ENCODE data around the gene CEMIP. TPM values are rescaled to one million over a fixed set of nuclear protein-coding genes. Genes with fewer than 3 reads are reported as not detected.

The CEMIP gene
- total RNA-seq, 4 donors from 2014 or later, result 0.17 to 0.34 (median 0.26) TPM; not detected in 1

DNA sequence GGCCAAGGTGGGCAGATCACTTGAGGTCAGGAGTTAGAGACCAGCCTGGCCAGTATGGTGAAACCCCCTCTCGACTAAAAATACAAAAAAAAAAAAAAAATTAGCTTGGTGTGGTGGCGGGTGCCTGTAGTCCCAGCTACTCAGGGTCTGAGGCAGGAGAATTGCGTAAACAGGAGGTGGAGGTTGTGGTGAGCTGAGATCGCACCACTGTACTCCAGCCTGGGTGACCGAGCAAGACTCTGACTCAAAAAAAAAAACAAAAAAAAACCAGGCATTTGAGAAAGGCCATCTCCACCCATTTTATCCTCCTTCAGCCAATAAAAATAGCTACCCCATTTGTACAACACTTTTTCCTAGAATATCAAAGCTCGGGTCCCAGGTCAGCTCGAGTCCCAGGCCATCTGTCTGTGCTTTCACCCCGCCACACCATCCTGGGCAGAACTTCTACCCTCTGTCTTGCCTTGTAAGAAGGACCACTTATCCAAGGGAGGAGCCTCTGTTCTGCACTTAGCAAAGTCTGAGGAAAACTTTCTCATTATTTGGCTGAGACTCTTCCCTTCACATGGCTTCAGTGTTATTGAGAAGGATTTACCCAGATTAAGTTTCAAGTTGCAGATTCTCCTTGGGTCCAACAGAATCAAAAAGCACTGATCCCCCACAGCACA lies 111.3 kb downstream of the CEMIP start:
- DNase-seq (ENCODE audit: extremely low spot score), result no peak
- Histone ChIP-seq H3K4me3 (no peak overlapping the region), H3K36me3 (peaks cover 0 to 1% (median 0%) of the 10 kb centered on the region in 4 donors), H3K27ac (replicated peaks in 1 of 4) (no peak overlapping the region), H3K9me3 (no peaks in the 10 kb centered on the region), H3K4me1 (peaks cover 0 to 4% (median 0%) of the 10 kb centered on the region in 4 donors), H3K27me3 (no peaks in the 10 kb centered on the region)
- WGBS, result 78% methylated on average over 8 of the region's 8 CpGs
- intact Hi-C loops (cut with DNase I), result no loop called here
- no peak for TF ChIP-seq EP300 (IDR thresholded peaks at IDR 0.05)
- TF ChIP-seq POLR2AphosphoS5 (IDR thresholded peaks at IDR 0.05), result no peak
- no peak for TF ChIP-seq POLR2A (IDR thresholded peaks at IDR 0.05; ENCODE audit: low read depth)
- TF ChIP-seq, protein P1, sequence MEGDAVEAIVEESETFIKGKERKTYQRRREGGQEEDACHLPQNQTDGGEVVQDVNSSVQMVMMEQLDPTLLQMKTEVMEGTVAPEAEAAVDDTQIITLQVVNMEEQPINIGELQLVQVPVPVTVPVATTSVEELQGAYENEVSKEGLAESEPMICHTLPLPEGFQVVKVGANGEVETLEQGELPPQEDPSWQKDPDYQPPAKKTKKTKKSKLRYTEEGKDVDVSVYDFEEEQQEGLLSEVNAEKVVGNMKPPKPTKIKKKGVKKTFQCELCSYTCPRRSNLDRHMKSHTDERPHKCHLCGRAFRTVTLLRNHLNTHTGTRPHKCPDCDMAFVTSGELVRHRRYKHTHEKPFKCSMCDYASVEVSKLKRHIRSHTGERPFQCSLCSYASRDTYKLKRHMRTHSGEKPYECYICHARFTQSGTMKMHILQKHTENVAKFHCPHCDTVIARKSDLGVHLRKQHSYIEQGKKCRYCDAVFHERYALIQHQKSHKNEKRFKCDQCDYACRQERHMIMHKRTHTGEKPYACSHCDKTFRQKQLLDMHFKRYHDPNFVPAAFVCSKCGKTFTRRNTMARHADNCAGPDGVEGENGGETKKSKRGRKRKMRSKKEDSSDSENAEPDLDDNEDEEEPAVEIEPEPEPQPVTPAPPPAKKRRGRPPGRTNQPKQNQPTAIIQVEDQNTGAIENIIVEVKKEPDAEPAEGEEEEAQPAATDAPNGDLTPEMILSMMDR (IDR thresholded peaks at IDR 0.05), result no peak

DNA sequence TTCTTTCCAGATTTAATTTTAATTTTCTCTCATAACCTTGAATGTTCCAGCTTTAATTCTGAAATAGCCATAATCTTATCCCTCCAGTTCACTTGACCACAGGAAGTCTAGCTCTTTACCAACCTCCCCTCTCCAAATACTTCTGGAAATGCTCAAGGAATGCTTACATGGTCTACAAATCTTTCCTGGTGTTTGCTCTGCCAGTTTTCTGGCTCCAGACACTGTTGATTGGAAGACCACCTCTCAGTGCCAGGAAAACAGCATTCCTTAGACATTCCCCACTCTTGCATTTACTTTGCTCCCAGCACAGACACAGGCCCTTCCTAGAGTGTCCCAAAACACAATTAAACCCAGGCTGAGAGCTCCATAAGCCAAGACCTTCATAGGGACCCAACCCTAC lies 111.8 kb downstream of the CEMIP start:
- Histone ChIP-seq H3K9me3 (peaks cover 0 to 4% (median 0%) of the 10 kb centered on the region in 4 donors), H3K27ac (replicated peaks in 1 of 4) (no peak overlapping the region), H3K4me1 (peaks cover 0 to under 1% (median 0%) of the 10 kb centered on the region in 4 donors), H3K36me3 (peaks cover 0 to 7% (median 0%) of the 10 kb centered on the region in 4 donors), H3K27me3 (no peaks in the 10 kb centered on the region), H3K4me3 (no peak overlapping the region)
- no peak for TF ChIP-seq POLR2AphosphoS5 (IDR thresholded peaks at IDR 0.05)
- TF ChIP-seq, protein P1 (IDR thresholded peaks at IDR 0.05), result no peak
- TF ChIP-seq POLR2A (IDR thresholded peaks at IDR 0.05; ENCODE audit: low read depth), result no peak
- intact Hi-C loops (cut with DNase I), result no loop called here
- no peak for DNase-seq (ENCODE audit: extremely low spot score)

DNA sequence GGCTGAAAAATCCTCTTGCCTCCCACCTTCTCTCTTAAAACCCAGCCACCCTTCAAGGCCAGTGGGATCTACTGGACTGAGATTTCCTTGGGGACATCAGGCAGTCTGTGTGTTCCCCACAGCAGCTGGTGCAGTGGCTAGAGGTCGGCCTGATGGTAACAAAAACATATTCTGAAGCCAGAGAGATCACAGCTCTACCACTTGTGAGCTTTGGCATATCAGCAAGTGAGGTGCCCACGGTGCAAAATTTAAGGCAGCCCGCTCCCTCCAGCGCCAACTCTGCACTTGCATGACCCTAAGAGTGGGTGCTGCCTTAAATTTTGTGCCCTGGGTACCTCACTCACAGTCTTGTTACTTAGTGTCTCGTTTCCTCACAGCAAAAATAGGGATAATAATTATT lies 113.2 kb downstream of the CEMIP start:
- Histone ChIP-seq H3K27me3 (no peaks in the 10 kb centered on the region), H3K4me1 (no peaks in the 10 kb centered on the region), H3K36me3 (peaks cover 0 to 8% (median 0%) of the 10 kb centered on the region in 4 donors), H3K27ac (replicated peaks in 1 of 4) (no peak overlapping the region), H3K4me3 (no peak overlapping the region), H3K9me3 (peaks cover 0 to 14% (median 0%) of the 10 kb centered on the region in 4 donors)
- 97% methylated on average over 5 of the region's 5 CpGs for whole genome bisulfite sequencing
- intact Hi-C loops (cut with DNase I), result no loop called here
- no peak for TF ChIP-seq POLR2A (IDR thresholded peaks at IDR 0.05; ENCODE audit: low read depth)
- no peak for TF ChIP-seq POLR2AphosphoS5 (IDR thresholded peaks at IDR 0.05)
- TF ChIP-seq, protein P1 (IDR thresholded peaks at IDR 0.05), result no peak
- TF ChIP-seq EP300 (IDR thresholded peaks at IDR 0.05), result no peak
- no peak for DNase-seq (ENCODE audit: extremely low spot score)

DNA sequence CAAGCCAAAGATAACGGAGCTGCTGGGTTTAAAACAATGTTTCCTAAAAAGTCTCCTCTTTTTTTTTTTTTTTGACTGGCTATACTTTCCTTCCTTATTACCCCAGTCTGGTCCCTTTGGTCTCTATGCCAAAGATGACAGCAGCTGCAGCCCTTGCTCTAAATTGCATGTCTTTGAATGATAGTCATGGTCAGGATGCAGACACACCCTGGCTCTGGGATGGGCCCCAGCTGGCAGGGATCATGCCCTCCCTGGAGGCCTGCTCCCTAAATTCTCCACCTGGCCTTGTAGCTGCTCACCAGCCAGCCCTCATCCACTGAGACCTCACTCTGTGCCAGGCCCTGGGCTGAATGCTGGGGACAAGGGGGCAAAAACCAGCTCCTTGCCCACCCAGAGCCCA lies 114.6 kb downstream of the CEMIP start:
- Histone ChIP-seq H3K4me3 (no peak overlapping the region), H3K4me1 (no peaks in the 10 kb centered on the region), H3K27me3 (no peaks in the 10 kb centered on the region), H3K9me3 (peaks cover 0 to 14% (median 0%) of the 10 kb centered on the region in 4 donors), H3K27ac (replicated peaks in 1 of 4) (no peak overlapping the region), H3K36me3 (peaks cover 0 to 8% (median 0%) of the 10 kb centered on the region in 4 donors)
- TF ChIP-seq EP300 (IDR thresholded peaks at IDR 0.05) (no peak), POLR2AphosphoS5 (IDR thresholded peaks at IDR 0.05) (no peak), POLR2A (IDR thresholded peaks at IDR 0.05; ENCODE audit: low read depth) (no peak)
- TF ChIP-seq, protein P1 (IDR thresholded peaks at IDR 0.05), result no peak
- 73% methylated on average over 1 of the region's 1 CpG for WGBS
- no peak for DNase-seq (ENCODE audit: extremely low spot score)
- intact Hi-C loops (cut with DNase I), result no loop called here
